ENCODE data around the gene KRTAP13-1. TPM values are rescaled to one million over a fixed set of nuclear protein-coding genes. Genes with fewer than 3 reads are reported as not detected.

KRTAP13-1 gene
- polyA plus RNA-seq, 1 donor from 2014 or later, result not detected

DNA sequence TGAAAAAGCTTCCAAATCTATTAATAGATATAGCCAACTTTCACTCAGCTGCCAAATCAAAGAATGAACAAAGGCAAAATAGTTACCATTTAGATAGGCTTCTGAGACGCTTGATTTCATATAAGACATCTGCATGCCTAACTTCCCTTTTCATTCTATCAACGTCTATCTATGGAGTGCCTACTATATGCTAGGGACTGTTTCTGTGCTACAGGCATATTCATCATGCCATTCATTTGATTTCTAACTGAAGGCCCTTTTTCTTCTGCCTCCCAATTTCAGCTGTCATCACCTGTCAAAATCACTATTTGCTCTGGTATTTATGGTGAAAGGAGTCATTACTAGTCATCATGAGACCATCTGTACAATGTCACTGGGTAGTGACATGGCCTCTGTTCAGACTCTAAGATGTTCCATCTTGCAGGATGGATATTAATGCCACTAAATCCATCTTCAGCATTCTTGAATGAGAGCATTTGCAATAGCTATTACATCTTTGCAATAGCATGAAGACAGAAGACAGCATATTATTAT lies 4.3 kb upstream of the KRTAP13-1 start:
- Histone ChIP-seq H3F3A (ENCODE audit: insufficient read depth, low read length, poor library complexity, severe bottlenecking) (peaks cover 12% of the 10 kb centered on the region), H3K27ac (ENCODE audit: low read length) (peak overlapping the region; percentile 80), H3K9me2 (ENCODE audit: insufficient read depth, low read length) (no peaks in the 10 kb centered on the region), H3K9me3 (ENCODE audit: low read length) (no peaks in the 10 kb centered on the region), H3K4me3 (ENCODE audit: low read length) (peak overlapping the region; percentile 39), H3K4me2 (ENCODE audit: low read length) (no peak overlapping the region), H3K9ac (ENCODE audit: low read length) (peak overlapping the region; percentile 33), H3K27me3 (ENCODE audit: insufficient read depth, low read depth, low read length) (no peaks in the 10 kb centered on the region), H2AFZ (ENCODE audit: low read depth, low read length) (no peak overlapping the region), H3K79me2 (replicated peaks; ENCODE audit: insufficient read depth, low read length) (no peaks in the 10 kb centered on the region), H3K36me3 (ENCODE audit: insufficient read depth, low read length) (no peaks in the 10 kb centered on the region), H4K20me1 (ENCODE audit: insufficient read depth) (no peaks in the 10 kb centered on the region)
- no peak for TF ChIP-seq MXI1 (conservative IDR thresholded peaks at IDR 0.05; ENCODE audit: poor library complexity, severe bottlenecking)
- TF ChIP-seq POLR2AphosphoS5 (IDR thresholded peaks at IDR 0.05), result peak; percentile 91
- TF ChIP-seq EP300 (conservative IDR thresholded peaks at IDR 0.05; ENCODE audit: poor library complexity, severe bottlenecking), result peak; percentile 100
- TF ChIP-seq REST (IDR thresholded peaks at IDR 0.05; ENCODE audit: borderline replicate concordance), result peak; percentile 67
- TF ChIP-seq CTCF (IDR thresholded peaks at IDR 0.05; ENCODE audit: poor library complexity, severe bottlenecking), result no peak
- no peak for TF ChIP-seq SMC3 (conservative IDR thresholded peaks at IDR 0.05; ENCODE audit: poor library complexity)
- no peak for TF ChIP-seq TAF1 (IDR thresholded peaks at IDR 0.05; ENCODE audit: low read depth)
- no peak for TF ChIP-seq EZH2 (IDR thresholded peaks at IDR 0.05; ENCODE audit: borderline replicate concordance, insufficient read depth, low read length, poor library complexity, severe bottlenecking)
- TF ChIP-seq RAD21 (conservative IDR thresholded peaks at IDR 0.05), result peak; percentile 36

DNA sequence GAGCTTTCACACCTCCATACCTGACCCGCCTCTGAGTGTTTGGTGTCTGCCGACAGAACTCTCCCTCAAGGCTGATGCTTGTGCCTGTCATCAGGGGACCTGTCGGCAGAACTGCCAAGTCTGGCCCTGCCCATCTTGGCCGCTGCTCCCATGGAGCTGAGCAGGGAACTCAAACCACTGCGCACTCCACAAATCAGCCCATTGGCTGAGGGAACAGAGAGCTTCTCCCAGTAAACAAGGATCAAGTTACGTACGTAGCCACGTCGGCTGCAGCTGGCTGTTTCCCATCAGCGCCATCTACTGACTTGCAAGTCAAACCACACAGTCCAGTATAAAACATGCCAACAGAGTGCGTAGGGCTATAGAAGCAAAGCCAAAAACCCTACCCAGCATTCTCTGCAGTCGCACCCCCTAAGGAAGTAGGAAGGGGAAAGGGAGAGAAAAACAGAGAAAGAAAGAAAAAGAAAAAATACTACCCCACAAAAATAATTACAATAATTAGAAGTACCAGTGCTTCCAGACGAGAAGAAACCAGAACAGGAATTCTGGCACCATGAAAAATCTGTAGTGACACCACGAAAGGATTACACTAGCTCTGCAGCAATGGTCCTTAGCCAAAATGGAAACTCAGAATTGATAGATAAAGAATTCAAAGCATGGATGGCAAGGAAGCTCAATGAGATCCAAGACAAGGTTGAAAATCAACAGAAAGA lies 13.1 kb downstream of the KRTAP13-1 start:
- Histone ChIP-seq H3K27me3 (ENCODE audit: insufficient read depth, low read depth, low read length) (no peaks in the 10 kb centered on the region), H3K9me3 (ENCODE audit: low read length) (peaks cover 7% of the 10 kb centered on the region), H3K9ac (ENCODE audit: low read length) (no peak overlapping the region), H3K4me2 (ENCODE audit: low read length) (no peak overlapping the region), H3F3A (ENCODE audit: insufficient read depth, low read length, poor library complexity, severe bottlenecking) (no peaks in the 10 kb centered on the region), H4K20me1 (ENCODE audit: insufficient read depth) (no peaks in the 10 kb centered on the region), H3K4me3 (ENCODE audit: low read length) (no peak overlapping the region), H3K27ac (ENCODE audit: low read length) (no peak overlapping the region), H3K79me2 (replicated peaks; ENCODE audit: insufficient read depth, low read length) (no peaks in the 10 kb centered on the region), H3K9me2 (ENCODE audit: insufficient read depth, low read length) (no peaks in the 10 kb centered on the region), H2AFZ (ENCODE audit: low read depth, low read length) (no peak overlapping the region), H3K36me3 (ENCODE audit: insufficient read depth, low read length) (peaks cover 3% of the 10 kb centered on the region)
- no peak for TF ChIP-seq TAF1 (IDR thresholded peaks at IDR 0.05; ENCODE audit: low read depth)
- TF ChIP-seq REST (IDR thresholded peaks at IDR 0.05; ENCODE audit: borderline replicate concordance), result no peak
- no peak for TF ChIP-seq EZH2 (IDR thresholded peaks at IDR 0.05; ENCODE audit: borderline replicate concordance, insufficient read depth, low read length, poor library complexity, severe bottlenecking)
- no peak for TF ChIP-seq SMC3 (conservative IDR thresholded peaks at IDR 0.05; ENCODE audit: poor library complexity)

Data from neural cell (in vitro differentiated cells).